ENCODE measurements around the gene SNAP91.

Gene SNAP91

GRCh38 chr6:83613378-83613777 is 95.5 kb downstream of the SNAP91 start:
- H3K27me3 ChIP-seq (ENCODE audit: control insufficient read depth, insufficient read depth, low read length), result no peaks in the 10 kb centered on the region
- no peak overlapping the region for H3K4me3 ChIP-seq (ENCODE audit: low read depth, low read length)
- no peak overlapping the region for H2AFZ ChIP-seq
- TF ChIP-seq CTCF (IDR thresholded peaks at IDR 0.05), result no peak
- no peaks in the 10 kb centered on the region for H3K9me3 ChIP-seq (ENCODE audit: control insufficient read depth, low read length)
- H3K27ac ChIP-seq, result no peak overlapping the region
- H3K36me3 ChIP-seq (ENCODE audit: control insufficient read depth, insufficient read depth, low read length), result no peaks in the 10 kb centered on the region
- H3K4me2 ChIP-seq (ENCODE audit: low read length), result no peak overlapping the region
- H3K4me1 ChIP-seq, result no peaks in the 10 kb centered on the region
- no peak overlapping the region for H3K9ac ChIP-seq
- H3K79me2 ChIP-seq, result no peaks in the 10 kb centered on the region

GRCh38 chr6:83609248-83609647 is 99.7 kb downstream of the SNAP91 start:
- Histone ChIP-seq H2AFZ (no peak overlapping the region), H3K27ac (no peak overlapping the region), H3K9ac (no peak overlapping the region), H3K4me3 (ENCODE audit: low read depth, low read length) (no peak overlapping the region), H3K4me2 (ENCODE audit: low read length) (no peak overlapping the region), H3K27me3 (ENCODE audit: control insufficient read depth, insufficient read depth, low read length) (no peaks in the 10 kb centered on the region), H3K4me1 (no peaks in the 10 kb centered on the region), H3K36me3 (ENCODE audit: control insufficient read depth, insufficient read depth, low read length) (no peaks in the 10 kb centered on the region), H3K9me3 (ENCODE audit: control insufficient read depth, low read length) (no peaks in the 10 kb centered on the region), H3K79me2 (no peaks in the 10 kb centered on the region)
- no peak for TF ChIP-seq CTCF (IDR thresholded peaks at IDR 0.05)

DNA sequence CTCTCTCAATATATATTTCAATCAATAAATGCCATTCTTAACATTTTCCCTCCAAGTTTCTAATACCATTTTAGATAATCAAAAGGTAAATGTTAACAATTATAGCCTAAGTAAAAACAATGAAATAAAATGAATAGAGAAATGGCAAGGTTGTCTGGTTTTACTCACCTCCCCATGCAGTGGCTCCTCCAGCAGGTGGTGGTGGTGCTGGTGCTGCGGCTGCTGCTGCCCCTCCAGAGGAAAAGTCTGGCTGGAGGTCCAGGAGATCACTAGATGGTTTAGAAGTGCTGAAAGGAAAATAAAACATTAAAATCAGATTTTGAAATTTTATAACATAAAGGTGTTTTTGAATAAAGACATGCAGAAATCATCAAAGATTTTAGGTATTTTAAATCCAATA is 103.4 kb downstream of the SNAP91 start:
- H3K9ac ChIP-seq, result no peak overlapping the region
- no peaks in the 10 kb centered on the region for H3K36me3 ChIP-seq (ENCODE audit: control insufficient read depth, insufficient read depth, low read length)
- H3K9me3 ChIP-seq (ENCODE audit: control insufficient read depth, low read length), result no peaks in the 10 kb centered on the region
- H3K4me2 ChIP-seq (ENCODE audit: low read length), result no peak overlapping the region
- no peak overlapping the region for H3K4me3 ChIP-seq (ENCODE audit: low read depth, low read length)
- no peaks in the 10 kb centered on the region for H3K4me1 ChIP-seq
- no peaks in the 10 kb centered on the region for H3K27me3 ChIP-seq (ENCODE audit: control insufficient read depth, insufficient read depth, low read length)
- H3K27ac ChIP-seq, result no peak overlapping the region
- H2AFZ ChIP-seq, result no peak overlapping the region
- no peaks in the 10 kb centered on the region for H3K79me2 ChIP-seq
- no peak for TF ChIP-seq CTCF (IDR thresholded peaks at IDR 0.05)

- H3K27me3 ChIP-seq (ENCODE audit: control insufficient read depth, insufficient read depth, low read length), result no peaks in the 10 kb centered on the region
- no peaks in the 10 kb centered on the region for H3K4me1 ChIP-seq
- no peaks in the 10 kb centered on the region for H3K79me2 ChIP-seq
- H3K4me3 ChIP-seq (ENCODE audit: low read depth, low read length), result no peak overlapping the region
- no peak for TF ChIP-seq CTCF (IDR thresholded peaks at IDR 0.05)
- H3K9me3 ChIP-seq (ENCODE audit: control insufficient read depth, low read length), result no peaks in the 10 kb centered on the region
- H3K36me3 ChIP-seq (ENCODE audit: control insufficient read depth, insufficient read depth, low read length), result no peaks in the 10 kb centered on the region
- no peak overlapping the region for H2AFZ ChIP-seq
- no peak overlapping the region for H3K9ac ChIP-seq
- no peak overlapping the region for H3K4me2 ChIP-seq (ENCODE audit: low read length)
- no peak overlapping the region for H3K27ac ChIP-seq
Measured at GRCh38 chr6:83603551-83603950, 105.3 kb downstream of the SNAP91 start.

- H3K27ac ChIP-seq, result no peak overlapping the region
- no peak overlapping the region for H3K4me2 ChIP-seq (ENCODE audit: low read length)
- no peaks in the 10 kb centered on the region for H3K79me2 ChIP-seq
- peaks cover 9% of the 10 kb centered on the region for H3K4me1 ChIP-seq
- no peak for TF ChIP-seq CTCF (IDR thresholded peaks at IDR 0.05)
- H3K36me3 ChIP-seq (ENCODE audit: control insufficient read depth, insufficient read depth, low read length), result no peaks in the 10 kb centered on the region
- H3K9me3 ChIP-seq (ENCODE audit: control insufficient read depth, low read length), result no peaks in the 10 kb centered on the region
- no peaks in the 10 kb centered on the region for H3K27me3 ChIP-seq (ENCODE audit: control insufficient read depth, insufficient read depth, low read length)
- no peak overlapping the region for H2AFZ ChIP-seq
- H3K4me3 ChIP-seq (ENCODE audit: low read depth, low read length), result no peak overlapping the region
- no peak overlapping the region for H3K9ac ChIP-seq
Measured at GRCh38 chr6:83601119-83601518, 107.8 kb downstream of the SNAP91 start.

Measured in parathyroid adenoma (tissue), 2 donors.